Ishikawa (cell line): ENCODE results near the gene SF3B6.

ENCODE experiments used
- CEBPB ChIP-seq: IDR thresholded peaks from 2 replicates; pipeline ENCODE4 v1.6.1; 2012
- CREB1 ChIP-seq: IDR thresholded peaks from 2 replicates; pipeline ENCODE4 v1.6.1; 2012; ENCODE audit warnings: low read depth
- EGR1 ChIP-seq: IDR thresholded peaks from 2 replicates; pipeline ENCODE4 v1.6.1; 2012
- EP300 ChIP-seq: IDR thresholded peaks from 2 replicates; pipeline ENCODE4 v1.6.1; 2012; ENCODE audit warnings: borderline replicate concordance
- FOXM1 ChIP-seq: IDR thresholded peaks from 2 replicates; pipeline ENCODE4 v1.6.1; 2012; ENCODE audit warnings: low read depth, borderline replicate concordance
- MAX ChIP-seq: IDR thresholded peaks from 2 replicates; pipeline ENCODE4 v1.6.1; 2012
- REST ChIP-seq: IDR thresholded peaks from 2 replicates; pipeline ENCODE4 v1.6.1; 2012; ENCODE audit warnings: low read depth, mild to moderate bottlenecking
- TAF1 ChIP-seq: IDR thresholded peaks from 2 replicates; pipeline ENCODE4 v1.6.1; 2012; ENCODE audit warnings: low read depth, mild to moderate bottlenecking
- TCF12 ChIP-seq: IDR thresholded peaks from 2 replicates; pipeline ENCODE4 v1.6.1; 2012; ENCODE audit warnings: low read depth
- TEAD4 ChIP-seq: IDR thresholded peaks from 2 replicates; pipeline ENCODE4 v1.6.1; 2012
- TF ChIP-seq, protein P1 (sequence below): IDR thresholded peaks from 2 replicates; pipeline ENCODE4 v1.6.1; 2012

DNA sequence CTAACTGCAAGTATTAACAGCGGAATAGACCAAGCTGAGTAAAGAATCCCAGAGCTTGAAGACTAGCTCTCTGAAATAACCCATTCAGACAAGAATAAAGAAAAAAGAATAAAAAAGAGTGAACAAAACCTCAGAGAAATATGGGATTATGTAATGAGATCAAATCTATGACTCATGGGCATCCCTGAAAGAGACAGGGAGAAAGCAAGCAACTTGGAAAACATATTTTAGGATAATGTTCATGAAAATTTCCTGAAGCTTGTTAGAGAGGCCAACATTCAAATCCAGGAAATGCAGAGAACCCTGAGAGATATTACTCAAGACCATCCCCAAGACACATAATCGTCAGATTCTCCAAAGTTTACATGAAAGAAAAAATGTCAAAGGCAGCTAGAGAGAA is 29.7 kb upstream of the SF3B6 start:
- TF ChIP-seq MAX = no peak
- no peak for TF ChIP-seq TEAD4
- TF ChIP-seq, protein P1, sequence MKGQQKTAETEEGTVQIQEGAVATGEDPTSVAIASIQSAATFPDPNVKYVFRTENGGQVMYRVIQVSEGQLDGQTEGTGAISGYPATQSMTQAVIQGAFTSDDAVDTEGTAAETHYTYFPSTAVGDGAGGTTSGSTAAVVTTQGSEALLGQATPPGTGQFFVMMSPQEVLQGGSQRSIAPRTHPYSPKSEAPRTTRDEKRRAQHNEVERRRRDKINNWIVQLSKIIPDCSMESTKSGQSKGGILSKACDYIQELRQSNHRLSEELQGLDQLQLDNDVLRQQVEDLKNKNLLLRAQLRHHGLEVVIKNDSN = no peak
- TF ChIP-seq CREB1 = no peak
- no peak for TF ChIP-seq TCF12
- no peak for TF ChIP-seq CEBPB
- TF ChIP-seq REST = no peak
- no peak for TF ChIP-seq EP300
- no peak for TF ChIP-seq EGR1
- TF ChIP-seq TAF1 = no peak
- no peak for TF ChIP-seq FOXM1
